ENCODE results near the gene B4GALT6. TPM values are rescaled to one million over a fixed set of nuclear protein-coding genes. Genes with fewer than 3 reads are reported as not detected.
A peak's percentile ranks its signal among the peaks of the same experiment; 100 is the strongest.

The B4GALT6 gene
- total and polyA plus RNA-seq, 10 of the 15 experiments (the other 5 are each of a cell fraction or from before 2014, with no cell fraction given) = 11.9 to 47.4 (median 18.0) TPM

GRCh38 chr18:31646332-31647126, 37.9 kb downstream of the B4GALT6 start (continued):
- TF ChIP-seq POLR2AphosphoS2 (IDR thresholded peaks at IDR 0.05; ENCODE audit: low read depth, low read length) (no peak), BCLAF1 (IDR thresholded peaks at IDR 0.05) (no peak; the same call in 1 of the 2 replicates), IRF4 (IDR thresholded peaks at IDR 0.05; ENCODE audit: low read depth, low read length) (no peak), ZNF384 (IDR thresholded peaks at IDR 0.05; ENCODE audit: borderline replicate concordance, low read depth, low read length) (no peak), MYC (IDR thresholded peaks at IDR 0.05; ENCODE audit: insufficient read depth, insufficient read length, insufficient replicate concordance, low read length, severe bottlenecking) (no peak), FOXK2 (IDR thresholded peaks at IDR 0.05) (no peak), ZNF207 (IDR thresholded peaks at IDR 0.05; ENCODE audit: borderline replicate concordance) (no peak), TCF7 (IDR thresholded peaks at IDR 0.05; ENCODE audit: borderline replicate concordance) (peak; percentile 68), YBX1 (IDR thresholded peaks at IDR 0.05) (no peak), ZNF592 (IDR thresholded peaks at IDR 0.05) (no peak), ZNF622 (IDR thresholded peaks at IDR 0.05) (no peak), ZZZ3 (IDR thresholded peaks at IDR 0.05; ENCODE audit: control insufficient read depth, insufficient read length, low read depth) (no peak), SMARCA5 (IDR thresholded peaks at IDR 0.05) (no peak; the same call in 1 of the 2 replicates), E2F4 (IDR thresholded peaks at IDR 0.05; ENCODE audit: low read depth, low read length) (no peak), TCF12 (IDR thresholded peaks at IDR 0.05; ENCODE audit: low read depth, low read length) (no peak), ESRRA (IDR thresholded peaks at IDR 0.05; ENCODE audit: low read length) (no peak), KAT2A (conservative IDR thresholded peaks at IDR 0.05; ENCODE audit: control insufficient read depth, low read depth, low read length) (no peak), MTA3 (IDR thresholded peaks at IDR 0.05; ENCODE audit: borderline replicate concordance, low read length) (peak; percentile 76), ZSCAN29 (IDR thresholded peaks at IDR 0.05) (no peak), SP1 (IDR thresholded peaks at IDR 0.05; ENCODE audit: low read depth, low read length) (peak; percentile 8), CHD2 (IDR thresholded peaks at IDR 0.05; ENCODE audit: borderline replicate concordance, low read depth, low read length) (no peak), ZNF24 (IDR thresholded peaks at IDR 0.05) (0 out of 2 replicates have a peak, but pooled peaks have one; percentile 60), NFXL1 (IDR thresholded peaks at IDR 0.05; ENCODE audit: borderline replicate concordance) (no peak)
